Renal cortical epithelial cell (primary cell): ENCODE measurements around the gene HMGCL. TPM values are rescaled to one million over a fixed set of nuclear protein-coding genes. Genes with fewer than 3 reads are reported as not detected.
A peak's percentile ranks its signal among the peaks of the same experiment; 100 is the strongest.
"Not testable (repeated sequence)": the region's sequence is repeated elsewhere in the genome, so short reads cannot be mapped to it uniquely, and the experiment has no call there.

ENCODE experiments used
- DNase-seq: peaks from one replicate; pipeline ENCODE4 v3.0.0-alpha.2; 2011; ENCODE audit warnings: low read depth
- total RNA-seq: library from RNA; depleted of rRNA; stranded (reverse); fragments of >200 nt; gene quantifications from 2 replicates; pipeline ENCODE4 v1.2.3, GENCODE V29; 2014

Gene HMGCL
- total RNA-seq, 1 donor from 2014 or later: 63.7 TPM

DNA sequence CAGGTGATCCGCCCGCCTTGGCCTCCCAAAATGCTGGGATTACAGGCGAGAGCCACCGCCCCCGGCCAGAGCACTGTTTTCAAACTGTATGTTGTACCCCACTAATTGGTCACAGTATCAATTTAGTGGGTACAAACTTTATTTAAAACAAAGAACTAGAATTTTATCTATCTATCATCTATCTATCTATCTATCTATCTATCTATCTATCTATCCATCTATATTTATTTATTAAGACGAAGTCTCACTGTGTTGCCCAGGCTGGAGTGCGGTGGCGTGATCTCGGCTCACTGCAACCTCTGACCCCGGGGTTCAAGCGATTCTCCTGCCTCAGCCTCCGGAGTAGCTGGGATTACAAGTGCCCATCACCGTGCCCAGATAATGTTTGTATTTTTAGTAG lies 1.4 kb upstream of the HMGCL start:
- not testable (repeated sequence) for DNase-seq

- no peak for DNase-seq
These were observed 713 bp upstream of the HMGCL start for GRCh38 chr1:23825762-23826522.

DNA sequence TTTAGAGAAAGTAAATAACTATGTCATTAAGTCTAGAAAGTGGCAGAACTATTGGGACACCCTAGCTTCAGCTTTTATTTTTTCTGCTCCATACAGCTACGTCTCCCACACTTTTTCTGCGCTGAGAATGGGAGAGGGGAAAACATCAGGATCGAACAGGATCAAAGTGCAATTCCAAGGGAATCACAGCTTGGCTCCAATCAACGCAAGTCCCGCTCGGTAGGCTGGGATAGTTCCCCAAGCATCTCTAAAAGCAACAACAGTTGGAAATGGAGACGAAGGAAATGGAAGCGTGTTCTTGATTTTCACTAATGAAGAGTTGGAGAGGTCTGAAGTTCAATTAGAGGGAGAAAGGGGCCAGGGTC lies 536 bp downstream of the HMGCL start:
- peak; percentile 7 for DNase-seq

- DNase-seq: no peak
These were observed 1.5 kb downstream of the HMGCL start for GRCh38 chr1:23823767-23824166.

DNA sequence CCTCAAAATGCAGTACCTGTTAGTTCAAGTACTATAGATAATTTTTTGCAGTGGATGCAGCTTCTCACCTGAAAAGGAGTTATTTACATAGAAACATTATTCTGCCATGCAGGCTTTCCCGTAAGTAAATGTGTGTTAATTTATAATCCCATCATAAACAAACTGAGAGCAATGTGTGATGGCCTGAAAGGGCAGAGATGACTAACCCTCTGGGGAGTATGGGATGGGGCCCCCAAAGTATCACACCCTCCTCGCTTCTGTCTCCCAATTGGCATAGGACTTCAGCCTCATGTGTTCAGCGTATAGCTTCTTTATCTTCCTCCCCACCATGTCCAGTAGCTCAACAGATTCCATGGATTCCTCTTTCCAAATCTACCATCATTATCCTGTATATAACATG lies 7.6 kb downstream of the HMGCL start:
- DNase-seq: no peak

DNA sequence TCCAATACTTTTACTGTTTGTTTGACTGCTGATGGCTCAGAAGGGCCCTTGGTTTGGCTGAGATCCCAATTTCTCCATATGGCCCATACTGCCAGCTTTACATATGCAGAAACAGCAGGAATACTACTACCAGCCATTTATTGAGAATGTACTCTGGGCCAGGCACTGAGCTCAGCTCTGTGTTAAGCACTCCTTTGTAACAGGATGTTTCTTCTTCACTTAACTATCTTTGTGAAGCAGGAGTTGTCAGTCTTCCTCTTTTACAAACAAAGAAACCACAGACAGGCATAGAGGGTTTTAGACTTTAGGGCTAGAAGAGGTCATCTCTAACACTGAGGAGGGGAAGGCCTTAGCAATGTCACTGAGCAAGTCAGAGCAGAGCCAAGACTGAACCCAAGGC lies 8.3 kb downstream of the HMGCL start:
- no peak for DNase-seq

GRCh38 chr1:23816361-23816760 lies 8.9 kb downstream of the HMGCL start:
- no peak for DNase-seq

DNA sequence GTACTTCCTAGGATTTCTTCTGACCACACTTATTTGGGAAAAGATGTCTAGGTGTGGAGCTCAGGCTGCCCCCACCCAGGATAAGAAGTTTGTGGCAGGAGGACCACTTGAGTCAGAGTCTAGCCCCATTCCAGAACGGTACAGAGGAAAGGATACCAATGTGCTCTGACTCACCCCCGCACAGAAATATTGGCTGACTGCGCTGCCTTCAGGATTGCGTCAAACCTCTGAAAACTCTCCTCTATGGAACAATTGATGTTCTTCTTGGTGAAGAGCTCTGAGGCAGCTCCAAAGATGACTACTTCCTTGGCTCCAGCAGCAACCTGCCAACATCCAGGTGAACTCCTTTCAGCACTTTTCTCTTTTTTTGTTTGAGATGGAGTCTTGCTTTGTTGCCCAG lies 11.2 kb downstream of the HMGCL start:
- DNase-seq: no peak

- peak; percentile 41 for DNase-seq
These were observed 14.2 kb downstream of the HMGCL start for GRCh38 chr1:23810818-23811540.

DNA sequence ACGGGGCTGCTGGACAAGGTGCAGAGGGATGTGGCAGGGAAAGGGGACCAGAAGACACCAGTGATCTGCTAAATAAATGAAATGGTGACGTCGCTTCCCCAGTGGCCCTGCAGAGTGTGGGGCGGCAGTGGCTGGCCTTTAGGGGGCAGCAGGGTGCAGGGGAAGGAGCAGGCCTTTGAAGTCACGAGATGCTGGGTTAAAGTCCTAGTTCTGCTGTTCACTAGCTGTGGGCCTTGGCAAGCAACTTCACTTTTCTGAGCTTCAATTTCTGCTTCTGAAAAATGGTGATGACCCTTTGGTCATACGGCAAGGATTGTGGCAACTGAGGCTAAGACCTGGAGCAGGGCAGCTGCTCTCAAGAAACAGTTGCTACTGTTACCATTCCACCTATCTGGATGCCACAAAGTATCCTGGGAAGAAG lies 15.5 kb downstream of the HMGCL start:
- DNase-seq: peak; percentile 69

DNA sequence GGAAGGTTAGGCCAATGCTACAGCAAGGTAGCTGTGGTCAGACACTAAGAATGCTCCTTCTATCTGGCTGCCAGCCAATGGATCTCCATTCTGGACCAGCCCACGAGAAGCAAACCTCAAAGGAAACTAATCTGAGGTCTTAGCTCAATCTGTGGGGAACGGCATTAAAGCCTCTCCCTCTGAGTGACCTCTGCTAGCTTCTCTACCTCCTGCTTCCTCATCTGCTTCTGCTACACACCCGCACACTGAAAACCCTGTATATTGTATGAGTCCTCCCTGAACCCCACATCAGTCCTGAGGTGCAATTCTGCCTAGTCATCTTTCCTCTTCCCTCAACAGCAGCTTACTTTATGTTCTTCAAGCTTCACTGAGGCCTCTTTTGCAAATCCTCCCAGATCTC lies 17.8 kb downstream of the HMGCL start:
- no peak for DNase-seq

- DNase-seq: no peak
These were observed 18.9 kb downstream of the HMGCL start for GRCh38 chr1:23806280-23806679.

- DNase-seq: no peak
These were observed 20.2 kb downstream of the HMGCL start for GRCh38 chr1:23805025-23805424.

GRCh38 chr1:23804183-23804835 lies 20.9 kb downstream of the HMGCL start:
- DNase-seq: no peak

- no peak for DNase-seq
These were observed 21.6 kb downstream of the HMGCL start for GRCh38 chr1:23803674-23804073.

- DNase-seq: not testable (repeated sequence)
These were observed 22.4 kb downstream of the HMGCL start for GRCh38 chr1:23802809-23803342.

GRCh38 chr1:23801876-23802275 lies 23.4 kb downstream of the HMGCL start:
- no peak for DNase-seq

- no peak for DNase-seq
These were observed 23.9 kb downstream of the HMGCL start for GRCh38 chr1:23801338-23801748.

DNA sequence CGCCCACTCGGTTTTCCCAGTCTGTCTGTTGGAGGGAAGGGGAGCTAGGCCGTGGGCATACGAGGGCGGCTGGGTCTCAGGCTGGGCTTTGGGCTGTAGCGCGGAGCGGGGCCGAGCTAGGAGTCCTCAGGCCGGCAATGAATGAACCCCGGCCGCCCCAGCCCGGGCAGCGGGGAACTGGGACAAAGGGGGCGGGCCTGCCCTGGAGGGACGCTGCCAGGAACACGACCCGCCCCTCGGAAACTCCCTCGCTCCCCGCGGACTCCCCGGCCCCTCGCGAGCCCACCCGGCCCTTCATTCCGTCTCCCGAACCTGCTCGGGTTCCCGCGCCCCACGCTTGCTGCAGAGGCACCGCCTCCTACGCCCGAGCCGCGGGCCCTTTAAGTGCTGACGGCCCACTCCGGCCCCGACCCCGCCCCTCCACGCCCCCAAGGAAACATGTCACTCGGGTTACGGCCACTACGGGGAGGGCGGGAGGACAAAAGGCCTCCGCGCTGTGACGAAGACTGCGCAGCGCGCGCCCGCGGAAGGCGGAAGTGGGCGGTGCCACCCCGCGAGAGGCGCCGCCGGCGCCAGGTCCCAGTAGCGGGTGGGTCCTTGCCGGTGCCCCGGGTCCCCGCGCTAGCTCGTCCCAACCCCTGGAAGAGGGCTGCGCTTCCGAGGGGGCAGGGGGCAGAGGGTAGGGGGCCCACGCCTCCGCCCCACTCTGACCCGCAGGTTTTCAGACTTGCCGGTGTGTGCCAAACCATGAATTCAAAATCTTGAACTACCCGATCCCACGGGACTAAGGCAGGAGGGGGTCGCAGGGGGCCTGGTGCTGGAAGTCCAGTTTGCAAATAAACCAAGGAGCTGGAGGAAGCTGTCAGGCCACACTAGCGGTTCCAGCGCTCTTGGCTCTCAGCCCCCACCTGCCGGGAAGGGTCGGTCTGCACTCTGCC lies 24.6 kb downstream of the HMGCL start, which contains the start of gene GALE:
Gene GALE, minus strand, starts transcription at position 355 of the 938 bp plus-strand sequence. CDS start 1,747 bp downstream, outside the sequence.
- DNase-seq: peak; percentile 82

- DNase-seq: peak; percentile 93
These were observed 25.4 kb downstream of the HMGCL start for GRCh38 chr1:23799570-23800399.

DNA sequence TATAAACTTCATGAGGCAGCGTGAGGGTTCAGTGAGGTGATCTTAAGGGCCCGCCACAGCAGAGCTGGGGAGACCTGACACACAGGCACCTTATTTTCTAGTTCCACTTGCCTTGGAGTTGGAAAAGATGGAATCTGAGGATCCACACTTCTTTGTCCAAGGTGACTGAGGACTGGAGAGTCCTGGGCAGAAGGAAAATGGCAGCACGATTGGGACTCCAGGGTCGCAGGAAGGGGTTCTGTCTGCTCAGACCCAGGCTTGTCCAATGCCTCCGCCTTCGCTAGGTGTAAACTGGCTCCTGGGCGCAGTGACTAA lies 26.0 kb downstream of the HMGCL start:
- no peak for DNase-seq
